ENCODE data around the gene HMMR. TPM values are rescaled to one million over a fixed set of nuclear protein-coding genes. Genes with fewer than 3 reads are reported as not detected.
A peak's percentile ranks its signal among the peaks of the same experiment; 100 is the strongest.

The HMMR gene
- total and polyA plus RNA-seq, 9 of the 15 experiments (the other 6 are each of a cell fraction or from before 2014, with no cell fraction given), result 74.9 to 133 (median 90.8) TPM

DNA sequence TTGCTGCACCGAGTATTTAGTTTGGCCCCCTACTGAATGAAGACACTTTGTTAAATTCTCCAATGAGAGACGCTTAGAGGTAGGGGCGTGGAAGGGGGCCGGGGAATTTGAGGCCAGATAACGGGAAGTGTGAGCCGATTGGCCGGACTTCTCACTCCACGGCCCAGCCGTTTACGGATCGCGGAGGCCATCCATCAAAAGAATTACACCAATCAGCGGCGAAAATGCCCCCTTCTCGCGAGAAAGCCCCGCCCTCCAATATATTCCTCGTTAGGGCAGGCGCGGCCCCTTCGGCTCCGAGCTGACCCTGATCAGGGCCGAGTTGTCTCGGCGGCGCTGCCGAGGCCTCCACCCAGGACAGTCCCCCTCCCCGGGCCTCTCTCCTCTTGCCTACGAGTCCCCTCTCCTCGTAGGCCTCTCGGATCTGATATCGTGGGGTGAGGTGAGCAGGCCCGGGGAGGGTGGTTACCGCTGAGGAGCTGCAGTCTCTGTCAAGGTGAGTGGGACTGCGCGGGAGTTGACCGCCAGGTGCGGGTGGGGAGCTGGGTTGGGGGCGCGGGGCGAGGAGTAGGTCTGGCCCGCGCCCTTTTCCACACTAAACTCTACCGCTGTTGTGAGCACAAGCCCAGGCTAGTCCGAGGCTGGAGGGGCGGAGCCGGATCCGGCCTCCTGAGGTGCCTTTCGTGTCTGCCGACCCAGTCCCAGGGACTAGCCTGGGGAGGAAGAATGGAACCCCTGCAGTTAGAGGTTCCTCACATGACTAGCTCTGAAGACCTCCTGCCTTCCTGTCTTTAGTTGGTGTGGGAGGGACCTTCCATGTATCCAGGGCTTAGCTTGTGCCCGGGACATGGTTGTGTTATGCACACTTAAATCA, 22.9 kb upstream of the HMMR start, which contains the start of gene CCNG1 (continued):
- no peak for TF ChIP-seq ZBTB40 (IDR thresholded peaks at IDR 0.05)
- no peak for TF ChIP-seq ZBTB40 (CRISPR knock-in tag; IDR thresholded peaks at IDR 0.05)
- TF ChIP-seq C11orf30 (IDR thresholded peaks at IDR 0.05; ENCODE audit: low read depth), result no peak
- TF ChIP-seq NUFIP1 (IDR thresholded peaks at IDR 0.05; ENCODE audit: partially characterized antibody), result no peak
- TF ChIP-seq HMGN3 (IDR thresholded peaks at IDR 0.05; ENCODE audit: borderline replicate concordance, extremely low read depth, insufficient read length, low read depth, low read length), result peak; percentile 68
- TF ChIP-seq NFATC3 (IDR thresholded peaks at IDR 0.05), result no peak
- TF ChIP-seq SFPQ (IDR thresholded peaks at IDR 0.05; ENCODE audit: low read depth, low read length), result no peak
- no peak for TF ChIP-seq ZFP30 (CRISPR knock-in tag; IDR thresholded peaks at IDR 0.05; ENCODE audit: borderline replicate concordance)
- TF ChIP-seq MAFF (IDR thresholded peaks at IDR 0.05; ENCODE audit: low read length), result peak; percentile 16; the same call in 1 of the 2 replicates
- TF ChIP-seq NR1H2 (CRISPR knock-in tag; IDR thresholded peaks at IDR 0.05), result 0 out of 2 replicates have a peak, but pooled peaks have one; percentile 32
- no peak for TF ChIP-seq ZNF644 (tag; IDR thresholded peaks at IDR 0.05; ENCODE audit: low read depth)
- TF ChIP-seq ZNF444 (CRISPR knock-in tag; IDR thresholded peaks at IDR 0.05), result no peak
- TF ChIP-seq MTA3 (IDR thresholded peaks at IDR 0.05; ENCODE audit: borderline replicate concordance), result peak; percentile 97
- TF ChIP-seq MEIS2 (IDR thresholded peaks at IDR 0.05; ENCODE audit: partially characterized antibody), result peak; percentile 79
- no peak for TF ChIP-seq ZNF707 (CRISPR knock-in tag; conservative IDR thresholded peaks at IDR 0.05)
- TF ChIP-seq FOXJ3 (CRISPR knock-in tag; IDR thresholded peaks at IDR 0.05), result no peak

Data from K562 (cell line).